Fibroblast of lung (primary cell): Measurements from ENCODE around the gene C1orf50. TPM values are rescaled to one million over a fixed set of nuclear protein-coding genes. Genes with fewer than 3 reads are reported as not detected.
A peak's percentile ranks its signal among the peaks of the same experiment; 100 is the strongest.
"Not testable (repeated sequence)": the region's sequence is repeated elsewhere in the genome, so short reads cannot be mapped to it uniquely, and the experiment has no call there.

Experiments used
- DNase-seq, 2 donors: peaks; one replicate each; pipeline versions ENCODE4 v3.0.0 to v3.0.0-alpha.2; 2010; ENCODE audit warnings: low read depth in 2 of 2
- H2AFZ ChIP-seq: 2 replicates; pipeline ENCODE4 v1.5.1; 2012; ENCODE audit warnings: low read length, control low read depth, inconsistent platforms
- H3K27ac ChIP-seq: 2 replicates; pipeline ENCODE4 v1.5.1; 2011; ENCODE audit warnings: low read length, control low read depth; ENCODE audit not compliant: insufficient read depth
- H3K27me3 ChIP-seq: 2 replicates; pipeline ENCODE4 v1.5.1; 2011; ENCODE audit warnings: mild to moderate bottlenecking, low read length; ENCODE audit not compliant: control insufficient read depth, insufficient read depth
- H3K36me3 ChIP-seq: 2 replicates; pipeline ENCODE4 v1.5.1; 2011; ENCODE audit warnings: low read length; ENCODE audit not compliant: control insufficient read depth, insufficient read depth
- H3K4me1 ChIP-seq: 2 replicates; pipeline ENCODE4 v1.5.1; 2011; ENCODE audit warnings: low read length; ENCODE audit not compliant: control insufficient read depth, insufficient read depth; ENCODE audit errors: extremely low read depth
- H3K4me2 ChIP-seq: 2 replicates; pipeline ENCODE4 v1.5.1; 2011; ENCODE audit warnings: low read length, control low read depth; ENCODE audit not compliant: insufficient read depth; ENCODE audit errors: extremely low read depth
- H3K4me3 ChIP-seq, 4 experiments: fragments of 200-600 bp in 1 of 4; sonication (generic) in 1 of 4; replicated peaks in 1 of 4; 2 replicates each; pipeline ENCODE4 v1.5.1; 2011 to 2016; ENCODE audit warnings: low read length in 4 of 4, low read depth in 3 of 4, mild to moderate bottlenecking in 3 of 4, control low read depth in 2 of 4, inconsistent platforms in 1 of 4, mixed read lengths in 1 of 4; ENCODE audit not compliant: insufficient read depth in 1 of 4; ENCODE audit errors: control extremely low read depth in 1 of 4
- H3K79me2 ChIP-seq: 2 replicates; pipeline ENCODE4 v1.5.1; 2012; ENCODE audit warnings: mild to moderate bottlenecking, low read length, inconsistent platforms; ENCODE audit not compliant: control insufficient read depth, insufficient read depth
- H3K9ac ChIP-seq: 2 replicates; pipeline ENCODE4 v1.5.1; 2011; ENCODE audit warnings: mild to moderate bottlenecking, low read length, control low read depth; ENCODE audit not compliant: insufficient read depth
- H3K9me3 ChIP-seq: 2 replicates; pipeline ENCODE4 v1.5.1; 2012; ENCODE audit warnings: low read depth, low read length; ENCODE audit not compliant: control insufficient read depth, insufficient read depth
- H4K20me1 ChIP-seq: 2 replicates; pipeline ENCODE4 v1.5.1; 2011; ENCODE audit warnings: low read length; ENCODE audit not compliant: control insufficient read depth, insufficient read depth; ENCODE audit errors: extremely low read depth
- EZH2 ChIP-seq: IDR thresholded peaks from 2 replicates; pipeline ENCODE4 v1.5.1; 2012; ENCODE audit warnings: low read length, control low read depth, mild to moderate bottlenecking; ENCODE audit errors: missing control alignments
- polyA minus RNA-seq: library from RNA; depleted of rRNA, polyadenylated mRNA; stranded (reverse); fragments of >200 nt; gene quantifications from 2 replicates; pipeline ENCODE4 v1.2.3, GENCODE V29; 2011; ENCODE audit warnings: low replicate concordance
- polyA plus RNA-seq, 2 donors: library from polyadenylated mRNA; depleted of rRNA in 1 of 2; stranded (reverse) in 1 of 2; unstranded in 1 of 2; fragments of >200 nt; gene quantifications; 2 replicates each; pipeline ENCODE4 v1.2.1, GENCODE V29; 2011 to 2012; ENCODE audit warnings: missing spikeins in 1 of 2
- total RNA-seq: library from RNA; depleted of rRNA; stranded (reverse); fragments of >200 nt; gene quantifications from 2 replicates; pipeline ENCODE4 v1.2.1, GENCODE V29; 2014
- TF ChIP-seq, protein P1 (sequence below), 2 donors: IDR thresholded peaks in 1 of 2; conservative IDR thresholded peaks in 1 of 2; 1 replicate in 1 of 2; 2 replicates in 1 of 2; pipeline ENCODE4 v1.5.1; 2011 to 2012; ENCODE audit warnings: low read length in 2 of 2, control low read depth in 1 of 2, inconsistent platforms in 1 of 2, low read depth in 1 of 2, mild to moderate bottlenecking in 1 of 2

C1orf50 gene
- 4.4 and 5.9 TPM in 2 replicates for total RNA-seq
- 7.8 and 9.5 TPM in 2 replicates for polyA plus RNA-seq
- polyA plus RNA-seq (2012) = 2.9 and 3.0 TPM in 2 replicates
- 1.4 and 1.9 TPM in 2 replicates for polyA minus RNA-seq

DNA sequence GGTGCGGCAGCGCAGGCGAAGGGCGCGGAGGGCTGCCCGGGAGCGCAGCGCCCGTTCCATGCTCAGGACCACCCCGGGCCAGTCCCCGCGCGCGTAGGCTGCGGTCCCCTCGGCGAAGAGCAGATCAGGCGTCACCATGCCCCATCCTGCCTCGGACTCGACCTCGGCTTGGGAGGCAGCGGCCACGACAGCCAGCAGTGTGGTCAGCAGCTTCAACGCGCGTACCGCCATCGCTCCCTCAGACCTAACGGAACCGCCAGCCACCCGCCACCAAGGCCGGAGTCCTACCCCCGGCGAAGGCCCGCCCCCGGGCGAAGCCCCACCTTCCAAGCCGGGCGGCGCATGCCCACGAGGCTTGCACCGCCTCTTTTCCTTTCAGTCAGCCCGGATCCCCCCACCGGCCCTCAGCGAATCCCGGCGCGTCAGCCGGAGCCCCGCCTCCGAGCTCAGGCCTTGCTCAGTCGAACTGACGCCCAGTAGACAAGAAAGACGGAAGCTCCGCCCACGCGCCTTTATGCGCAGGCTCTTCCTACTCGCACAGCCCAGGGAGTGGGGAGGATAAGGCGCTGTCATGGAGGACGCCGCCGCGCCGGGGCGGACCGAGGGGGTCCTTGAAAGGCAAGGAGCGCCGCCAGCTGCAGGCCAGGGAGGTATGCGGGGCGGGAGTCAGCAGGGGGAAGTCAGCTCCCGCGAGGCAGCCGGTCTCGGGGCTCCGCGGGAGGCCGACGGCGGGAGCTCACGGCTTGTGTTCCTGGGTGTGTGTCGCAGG is at the start of gene C1orf50, which contains the start of gene P3H1:
C1orf50 (plus strand) TSS at position 509 of the 769 bp plus-strand sequence; CDS start at position 572, 63 bp downstream.
P3H1 (minus strand) TSS at position 288 of the 769 bp plus-strand sequence; CDS start at position 231, 57 bp downstream.
- Histone ChIP-seq H3K27me3 (no peaks in the 10 kb centered on the region), H3K4me1 (peaks cover 2% of the 10 kb centered on the region), H3K4me3 (peak within 1 kb of the TSS; percentile 63 to 98 (median 97)), H2AFZ (peak within 1 kb of the TSS; percentile 89), H3K36me3 (peaks cover 2% of the 10 kb centered on the region), H3K9ac (peak within 1 kb of the TSS; percentile 92), H3K9me3 (no peaks in the 10 kb centered on the region), H3K79me2 (peaks cover 60% of the 10 kb centered on the region), H3K27ac (peak within 1 kb of the TSS; percentile 89), H3K4me2 (peak within 1 kb of the TSS; percentile 99), H4K20me1 (peaks cover 4% of the 10 kb centered on the region)
- DNase-seq = peak; percentile 98 to 99
- TF ChIP-seq, protein P1, sequence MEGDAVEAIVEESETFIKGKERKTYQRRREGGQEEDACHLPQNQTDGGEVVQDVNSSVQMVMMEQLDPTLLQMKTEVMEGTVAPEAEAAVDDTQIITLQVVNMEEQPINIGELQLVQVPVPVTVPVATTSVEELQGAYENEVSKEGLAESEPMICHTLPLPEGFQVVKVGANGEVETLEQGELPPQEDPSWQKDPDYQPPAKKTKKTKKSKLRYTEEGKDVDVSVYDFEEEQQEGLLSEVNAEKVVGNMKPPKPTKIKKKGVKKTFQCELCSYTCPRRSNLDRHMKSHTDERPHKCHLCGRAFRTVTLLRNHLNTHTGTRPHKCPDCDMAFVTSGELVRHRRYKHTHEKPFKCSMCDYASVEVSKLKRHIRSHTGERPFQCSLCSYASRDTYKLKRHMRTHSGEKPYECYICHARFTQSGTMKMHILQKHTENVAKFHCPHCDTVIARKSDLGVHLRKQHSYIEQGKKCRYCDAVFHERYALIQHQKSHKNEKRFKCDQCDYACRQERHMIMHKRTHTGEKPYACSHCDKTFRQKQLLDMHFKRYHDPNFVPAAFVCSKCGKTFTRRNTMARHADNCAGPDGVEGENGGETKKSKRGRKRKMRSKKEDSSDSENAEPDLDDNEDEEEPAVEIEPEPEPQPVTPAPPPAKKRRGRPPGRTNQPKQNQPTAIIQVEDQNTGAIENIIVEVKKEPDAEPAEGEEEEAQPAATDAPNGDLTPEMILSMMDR (conservative IDR thresholded peaks at IDR 0.05 in 1 of 2, IDR thresholded peaks at IDR 0.05 in 1 of 2; ENCODE audit: low read depth in 1 of 2, low read length in 2 of 2) = no peak
- no peak for TF ChIP-seq EZH2

GRCh38 chr1:42720868-42721267 is 46.2 kb upstream of the C1orf50 start:
- Histone ChIP-seq H3K79me2 (no peaks in the 10 kb centered on the region), H3K9me3 (no peaks in the 10 kb centered on the region), H3K36me3 (peaks cover under 1% of the 10 kb centered on the region), H4K20me1 (no peaks in the 10 kb centered on the region), H3K4me2 (no peak overlapping the region), H3K4me3 (no peak overlapping the region), H3K27ac (no peak overlapping the region), H3K9ac (no peak overlapping the region), H2AFZ (no peak overlapping the region), H3K27me3 (no peaks in the 10 kb centered on the region), H3K4me1 (no peaks in the 10 kb centered on the region)
- TF ChIP-seq EZH2 = no peak
- no peak for DNase-seq

DNA sequence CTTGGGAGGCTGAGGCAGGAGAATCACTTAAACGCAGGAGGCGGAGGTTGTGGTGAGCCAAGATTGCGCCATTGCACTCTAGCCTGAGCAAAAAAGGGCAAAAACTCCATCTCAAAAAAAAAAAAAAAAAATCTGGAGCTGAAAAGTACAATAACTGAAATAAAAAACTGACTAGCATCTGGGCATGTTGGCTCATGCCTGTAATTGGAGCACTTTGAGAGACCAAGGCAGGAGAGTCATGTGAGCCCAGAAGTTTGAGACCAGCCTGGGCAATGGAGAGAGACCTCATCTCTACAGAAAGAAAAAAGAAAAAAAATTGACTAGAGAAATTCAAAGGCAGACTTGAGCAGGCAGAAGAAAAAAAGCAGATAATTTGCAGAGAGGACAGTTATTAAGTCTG is 45.1 kb upstream of the C1orf50 start:
- Histone ChIP-seq H3K4me3 (no peak overlapping the region), H3K9me3 (no peaks in the 10 kb centered on the region), H3K36me3 (no peaks in the 10 kb centered on the region), H3K27ac (no peak overlapping the region), H4K20me1 (no peaks in the 10 kb centered on the region), H3K9ac (no peak overlapping the region), H3K79me2 (no peaks in the 10 kb centered on the region), H3K27me3 (no peaks in the 10 kb centered on the region), H3K4me1 (no peaks in the 10 kb centered on the region), H2AFZ (no peak overlapping the region), H3K4me2 (no peak overlapping the region)
- DNase-seq = no peak
- no peak for TF ChIP-seq EZH2
- TF ChIP-seq, protein P1 (conservative IDR thresholded peaks at IDR 0.05 in 1 of 2, IDR thresholded peaks at IDR 0.05 in 1 of 2; ENCODE audit: low read depth in 1 of 2, low read length in 2 of 2) = no peak

GRCh38 chr1:42722403-42722802 is 44.6 kb upstream of the C1orf50 start:
- not testable (repeated sequence) for H3K9ac ChIP-seq, H3K9me3 ChIP-seq, DNase-seq, H3K27ac ChIP-seq, H3K27me3 ChIP-seq, H3K36me3 ChIP-seq, H4K20me1 ChIP-seq, H3K4me1 ChIP-seq, H3K4me3 ChIP-seq, H3K79me2 ChIP-seq, H3K4me2 ChIP-seq, H2AFZ ChIP-seq
